ENCODE results near the gene RTKN. TPM values are rescaled to one million over a fixed set of nuclear protein-coding genes. Genes with fewer than 3 reads are reported as not detected.

The RTKN gene
- total and polyA plus RNA-seq, 10 of the 15 experiments (the other 5 are each of a cell fraction or from before 2014, with no cell fraction given) = 0.50 to 12.3 (median 5.4) TPM

DNA sequence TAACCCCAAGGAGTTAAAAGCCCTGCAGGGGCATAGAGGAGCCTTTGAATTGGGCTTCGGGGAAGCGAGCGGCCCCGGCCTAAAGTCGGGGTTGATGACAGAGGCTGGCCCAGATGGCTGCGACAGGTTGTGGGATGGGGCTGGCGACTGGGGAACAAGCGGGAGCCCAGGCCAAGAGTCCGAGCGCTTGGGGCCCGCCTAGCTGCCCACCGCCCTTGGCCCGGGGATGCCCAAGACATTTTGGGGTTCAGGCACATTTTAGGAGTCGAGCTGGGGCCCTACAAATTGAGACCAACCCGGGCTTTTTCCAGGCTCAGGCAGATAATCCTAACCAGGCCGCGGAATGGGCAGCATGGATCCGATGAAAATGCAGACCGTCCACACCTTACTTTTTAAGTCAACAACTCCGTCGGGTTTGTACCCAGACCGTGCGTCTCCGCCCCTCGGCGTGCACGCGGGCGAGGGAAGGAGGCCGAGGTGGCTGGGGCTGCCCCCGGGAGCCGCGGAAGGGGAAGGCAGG lies 507 bp downstream of the RTKN start:
- Histone ChIP-seq H3K36me3 (ENCODE audit: control insufficient read depth in 2 of 2, insufficient read depth in 2 of 2, low read length in 1 of 2) (no peaks in the 10 kb centered on the region), H3K27me3 (replicated peaks in 1 of 2; ENCODE audit: control insufficient read depth in 2 of 2, insufficient read depth in 2 of 2, low read length in 1 of 2) (peaks cover 2 to 10% of the 10 kb centered on the region in 2 experiments; a peak in 3 of 4 replicates), H3K27ac (ENCODE audit: control insufficient read depth, insufficient read depth) (no peak overlapping the region), H3K9me3 (replicated peaks; ENCODE audit: control insufficient read depth, insufficient read depth, low read length) (no peaks in the 10 kb centered on the region), H3K4me2 (ENCODE audit: control insufficient read depth, insufficient read depth) (peak overlapping the region; percentile 81), H3K9ac (ENCODE audit: control insufficient read depth, insufficient read depth, low read length) (no peak overlapping the region), H2AFZ (ENCODE audit: control insufficient read depth, low read depth, low read length) (peak overlapping the region; percentile 59), H3K4me3 (no peak overlapping the region), H3K4me1 (ENCODE audit: control insufficient read depth, insufficient read depth, low read length) (peaks cover 23% of the 10 kb centered on the region), H3K79me2 (ENCODE audit: control insufficient read depth, insufficient read depth, low read length) (no peaks in the 10 kb centered on the region; the same call in 1 of the 2 replicates), H4K20me1 (ENCODE audit: control insufficient read depth, insufficient read depth) (no peaks in the 10 kb centered on the region)
- FAIRE-seq (no peak), DNase-seq (ENCODE audit: low read depth, low spot score) (no peak), ATAC-seq (no peak)
- in situ Hi-C loops (cut with MboI) = no loop called here
- ChIA-PET CTCF (interaction anchor here (0.6 to 1.4 kb wide), 2 partner anchors 13 to 25 kb away, joined by 3 to 5 read pairs; partner anchors contain the start of gene INO80B), SMC1A (ENCODE audit: uncharacterized antibody, unreplicated experiment) (interaction anchor here (1.0 to 2.0 kb wide), 5 partner anchors 10 to 59 kb away, joined by 3 to 9 read pairs (median 6); partner anchors contain the start of genes INO80B and MRPL53), RAD21 (ENCODE audit: unreplicated experiment) (interaction anchor here (1.1 to 1.7 kb wide), 3 partner anchors 36 to 50 kb away, joined by 3 to 6 read pairs (median 6); no protein-coding TSS in a partner anchor), POLR2A (interaction anchor here (1.1 to 3.4 kb wide), 6 partner anchors 13 to 32 kb away, joined by 3 to 29 read pairs (median 10); partner anchors contain the start of genes C2orf81, INO80B, MRPL53 and WBP1)
- 80% methylated on average over 33 of the region's 33 CpGs for WGBS (ENCODE audit: insufficient coverage, insufficient replicate concordance, low lambda C conversion rate, missing lambda C conversion rate)
- TF ChIP-seq SPI1 (IDR thresholded peaks at IDR 0.05; ENCODE audit: borderline replicate concordance, insufficient read depth, low read depth, low read length) (0 out of 2 replicates have a peak, but pooled peaks have one; percentile 2), GATAD2B (conservative IDR thresholded peaks at IDR 0.05; ENCODE audit: low read depth) (no peak), POU2F2 (IDR thresholded peaks at IDR 0.05; ENCODE audit: borderline replicate concordance, low read depth, low read length) (no peak), HDAC2 (IDR thresholded peaks at IDR 0.05) (no peak), ZZZ3 (IDR thresholded peaks at IDR 0.05; ENCODE audit: control insufficient read depth, insufficient read length, low read depth) (no peak), TCF3 (IDR thresholded peaks at IDR 0.05; ENCODE audit: borderline replicate concordance, insufficient read depth, low read depth, low read length) (no peak), BHLHE40 (IDR thresholded peaks at IDR 0.05; ENCODE audit: borderline replicate concordance in 1 of 2, low read depth in 2 of 2, low read length in 1 of 2) (peak in 1 of 2 experiments; percentile 41; a peak in 1 of 4 replicates), SUZ12 (IDR thresholded peaks at IDR 0.05; ENCODE audit: unreplicated experiment) (no peak), CHD1 (IDR thresholded peaks at IDR 0.05; ENCODE audit: low read depth, low read length) (no peak), RELA (IDR thresholded peaks at IDR 0.05; ENCODE audit: borderline replicate concordance, partially characterized antibody) (no peak), WRNIP1 (IDR thresholded peaks at IDR 0.05; ENCODE audit: borderline replicate concordance, low read depth, low read length) (no peak), USF1 (IDR thresholded peaks at IDR 0.05; ENCODE audit: borderline replicate concordance, extremely low read length, insufficient read depth, low read depth, low read length) (no peak)
- TF ChIP-seq, protein P1, sequence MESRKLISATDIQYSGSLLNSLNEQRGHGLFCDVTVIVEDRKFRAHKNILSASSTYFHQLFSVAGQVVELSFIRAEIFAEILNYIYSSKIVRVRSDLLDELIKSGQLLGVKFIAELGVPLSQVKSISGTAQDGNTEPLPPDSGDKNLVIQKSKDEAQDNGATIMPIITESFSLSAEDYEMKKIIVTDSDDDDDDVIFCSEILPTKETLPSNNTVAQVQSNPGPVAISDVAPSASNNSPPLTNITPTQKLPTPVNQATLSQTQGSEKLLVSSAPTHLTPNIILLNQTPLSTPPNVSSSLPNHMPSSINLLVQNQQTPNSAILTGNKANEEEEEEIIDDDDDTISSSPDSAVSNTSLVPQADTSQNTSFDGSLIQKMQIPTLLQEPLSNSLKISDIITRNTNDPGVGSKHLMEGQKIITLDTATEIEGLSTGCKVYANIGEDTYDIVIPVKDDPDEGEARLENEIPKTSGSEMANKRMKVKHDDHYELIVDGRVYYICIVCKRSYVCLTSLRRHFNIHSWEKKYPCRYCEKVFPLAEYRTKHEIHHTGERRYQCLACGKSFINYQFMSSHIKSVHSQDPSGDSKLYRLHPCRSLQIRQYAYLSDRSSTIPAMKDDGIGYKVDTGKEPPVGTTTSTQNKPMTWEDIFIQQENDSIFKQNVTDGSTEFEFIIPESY (IDR thresholded peaks at IDR 0.05) = no peak
- TF ChIP-seq, protein P2, sequence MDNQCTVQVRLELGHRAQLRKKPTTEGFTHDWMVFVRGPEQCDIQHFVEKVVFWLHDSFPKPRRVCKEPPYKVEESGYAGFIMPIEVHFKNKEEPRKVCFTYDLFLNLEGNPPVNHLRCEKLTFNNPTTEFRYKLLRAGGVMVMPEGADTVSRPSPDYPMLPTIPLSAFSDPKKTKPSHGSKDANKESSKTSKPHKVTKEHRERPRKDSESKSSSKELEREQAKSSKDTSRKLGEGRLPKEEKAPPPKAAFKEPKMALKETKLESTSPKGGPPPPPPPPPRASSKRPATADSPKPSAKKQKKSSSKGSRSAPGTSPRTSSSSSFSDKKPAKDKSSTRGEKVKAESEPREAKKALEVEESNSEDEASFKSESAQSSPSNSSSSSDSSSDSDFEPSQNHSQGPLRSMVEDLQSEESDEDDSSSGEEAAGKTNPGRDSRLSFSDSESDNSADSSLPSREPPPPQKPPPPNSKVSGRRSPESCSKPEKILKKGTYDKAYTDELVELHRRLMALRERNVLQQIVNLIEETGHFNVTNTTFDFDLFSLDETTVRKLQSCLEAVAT (IDR thresholded peaks at IDR 0.05) = 0 out of 2 replicates have a peak, but pooled peaks have one; percentile 36
- intact Hi-C loops (cut with micrococcal nuclease; ENCODE audit: unreplicated experiment) = no loop called here
- no TSS peak for BruUV-seq (replicated peaks)
